Measurements from ENCODE around the gene TMEM63C.

The TMEM63C gene

GRCh38 chr14:77264466-77265186 lies 83.0 kb downstream of the TMEM63C start:
- Histone ChIP-seq H3K4me2 (ENCODE audit: low read length) (no peak overlapping the region), H3K56ac (ENCODE audit: low read length) (no peak overlapping the region), H3K18ac (ENCODE audit: low read length) (no peak overlapping the region), H3K79me2 (ENCODE audit: control insufficient read depth, insufficient read depth, low read length) (no peaks in the 10 kb centered on the region), H3K27ac (ENCODE audit: low read depth, low read length) (no peak overlapping the region), H3K4ac (ENCODE audit: low read depth, low read length) (no peak overlapping the region), H4K5ac (ENCODE audit: low read length) (no peak overlapping the region), H2BK120ac (ENCODE audit: low read depth, low read length) (no peak overlapping the region), H3K27me3 (ENCODE audit: insufficient read depth, low read length, poor library complexity) (no peaks in the 10 kb centered on the region), H3K4me1 (ENCODE audit: control insufficient read depth, low read depth, low read length) (no peaks in the 10 kb centered on the region), H3K9ac (ENCODE audit: low read length) (no peak overlapping the region), H3K36me3 (ENCODE audit: control insufficient read depth, insufficient read depth, low read length) (no peaks in the 10 kb centered on the region), H3K4me3 (ENCODE audit: low read length) (no peak overlapping the region), H3K79me1 (ENCODE audit: low read length) (no peaks in the 10 kb centered on the region), H3K23ac (ENCODE audit: low read length) (no peak overlapping the region), H4K8ac (ENCODE audit: low read depth, low read length) (no peak overlapping the region), H2BK5ac (ENCODE audit: low read length) (no peak overlapping the region), H2BK15ac (replicated peaks; ENCODE audit: low read depth) (no peak overlapping the region), H2AK5ac (ENCODE audit: low read length) (no peak overlapping the region)
- no CpG with 5 or more reads among the region's 16 CpGs for WGBS (ENCODE audit: extremely low coverage, insufficient coverage, low lambda C conversion rate)
- DNase-seq = no peak

- Histone ChIP-seq H4K5ac (ENCODE audit: low read length) (no peak overlapping the region), H3K4me2 (ENCODE audit: low read length) (no peak overlapping the region), H3K4me3 (ENCODE audit: low read length) (no peak overlapping the region), H2BK5ac (ENCODE audit: low read length) (no peak overlapping the region), H3K79me1 (ENCODE audit: low read length) (no peaks in the 10 kb centered on the region), H2BK120ac (ENCODE audit: low read depth, low read length) (no peak overlapping the region), H4K8ac (ENCODE audit: low read depth, low read length) (no peak overlapping the region), H3K36me3 (ENCODE audit: control insufficient read depth, insufficient read depth, low read length) (no peaks in the 10 kb centered on the region), H2BK15ac (replicated peaks; ENCODE audit: low read depth) (no peak overlapping the region), H3K4me1 (ENCODE audit: control insufficient read depth, low read depth, low read length) (no peaks in the 10 kb centered on the region), H3K9ac (ENCODE audit: low read length) (no peak overlapping the region), H3K27ac (ENCODE audit: low read depth, low read length) (no peak overlapping the region), H3K23ac (ENCODE audit: low read length) (no peak overlapping the region), H3K56ac (ENCODE audit: low read length) (no peak overlapping the region), H3K18ac (ENCODE audit: low read length) (no peak overlapping the region), H3K79me2 (ENCODE audit: control insufficient read depth, insufficient read depth, low read length) (no peaks in the 10 kb centered on the region), H2AK5ac (ENCODE audit: low read length) (no peak overlapping the region), H3K4ac (ENCODE audit: low read depth, low read length) (no peak overlapping the region), H3K27me3 (ENCODE audit: insufficient read depth, low read length, poor library complexity) (peaks cover 4% of the 10 kb centered on the region)
- no peak for DNase-seq
- no CpG with 5 or more reads among the region's 2 CpGs for whole genome bisulfite sequencing (ENCODE audit: extremely low coverage, insufficient coverage, low lambda C conversion rate)
Measured at GRCh38 chr14:77265187-77265515, 83.6 kb downstream of the TMEM63C start.

- peaks cover 10% of the 10 kb centered on the region for H3K27me3 ChIP-seq (ENCODE audit: insufficient read depth, low read length, poor library complexity)
- H3K79me2 ChIP-seq (ENCODE audit: control insufficient read depth, insufficient read depth, low read length) = no peaks in the 10 kb centered on the region
- no peak overlapping the region for H4K8ac ChIP-seq (ENCODE audit: low read depth, low read length)
- H3K56ac ChIP-seq (ENCODE audit: low read length) = no peak overlapping the region
- no peak overlapping the region for H2BK15ac ChIP-seq (replicated peaks; ENCODE audit: low read depth)
- no peaks in the 10 kb centered on the region for H3K79me1 ChIP-seq (ENCODE audit: low read length)
- no peak overlapping the region for H3K27ac ChIP-seq (ENCODE audit: low read depth, low read length)
- no peak overlapping the region for H2BK5ac ChIP-seq (ENCODE audit: low read length)
- H3K9ac ChIP-seq (ENCODE audit: low read length) = no peak overlapping the region
- no peak overlapping the region for H2BK120ac ChIP-seq (ENCODE audit: low read depth, low read length)
- DNase-seq = no peak
- no CpG with 5 or more reads among the region's 16 CpGs for WGBS (ENCODE audit: extremely low coverage, insufficient coverage, low lambda C conversion rate)
- H4K5ac ChIP-seq (ENCODE audit: low read length) = no peak overlapping the region
- no peak overlapping the region for H3K4ac ChIP-seq (ENCODE audit: low read depth, low read length)
- H3K36me3 ChIP-seq (ENCODE audit: control insufficient read depth, insufficient read depth, low read length) = no peaks in the 10 kb centered on the region
- H3K23ac ChIP-seq (ENCODE audit: low read length) = no peak overlapping the region
- H3K18ac ChIP-seq (ENCODE audit: low read length) = no peak overlapping the region
- H3K4me2 ChIP-seq (ENCODE audit: low read length) = no peak overlapping the region
- H3K4me3 ChIP-seq (ENCODE audit: low read length) = no peak overlapping the region
- no peaks in the 10 kb centered on the region for H3K4me1 ChIP-seq (ENCODE audit: control insufficient read depth, low read depth, low read length)
- H2AK5ac ChIP-seq (ENCODE audit: low read length) = no peak overlapping the region
Measured at GRCh38 chr14:77265561-77266335, 84.2 kb downstream of the TMEM63C start.

GRCh38 chr14:77266336-77266735 lies 84.7 kb downstream of the TMEM63C start:
- no peak for DNase-seq
- no peak overlapping the region for H3K4me2 ChIP-seq (ENCODE audit: low read length)
- no CpG with 5 or more reads among the region's 8 CpGs for WGBS (ENCODE audit: extremely low coverage, insufficient coverage, low lambda C conversion rate)
- no peak overlapping the region for H2BK5ac ChIP-seq (ENCODE audit: low read length)
- no peaks in the 10 kb centered on the region for H3K36me3 ChIP-seq (ENCODE audit: control insufficient read depth, insufficient read depth, low read length)
- H4K5ac ChIP-seq (ENCODE audit: low read length) = no peak overlapping the region
- H4K8ac ChIP-seq (ENCODE audit: low read depth, low read length) = no peak overlapping the region
- peaks cover 16% of the 10 kb centered on the region for H3K27me3 ChIP-seq (ENCODE audit: insufficient read depth, low read length, poor library complexity)
- H3K4me1 ChIP-seq (ENCODE audit: control insufficient read depth, low read depth, low read length) = no peaks in the 10 kb centered on the region
- no peaks in the 10 kb centered on the region for H3K79me1 ChIP-seq (ENCODE audit: low read length)
- no peak overlapping the region for H3K27ac ChIP-seq (ENCODE audit: low read depth, low read length)
- H3K4ac ChIP-seq (ENCODE audit: low read depth, low read length) = no peak overlapping the region
- H3K56ac ChIP-seq (ENCODE audit: low read length) = no peak overlapping the region
- no peaks in the 10 kb centered on the region for H3K79me2 ChIP-seq (ENCODE audit: control insufficient read depth, insufficient read depth, low read length)
- H3K23ac ChIP-seq (ENCODE audit: low read length) = no peak overlapping the region
- H2BK15ac ChIP-seq (replicated peaks; ENCODE audit: low read depth) = no peak overlapping the region
- no peak overlapping the region for H3K18ac ChIP-seq (ENCODE audit: low read length)
- H3K4me3 ChIP-seq (ENCODE audit: low read length) = no peak overlapping the region
- H3K9ac ChIP-seq (ENCODE audit: low read length) = no peak overlapping the region
- no peak overlapping the region for H2BK120ac ChIP-seq (ENCODE audit: low read depth, low read length)
- no peak overlapping the region for H2AK5ac ChIP-seq (ENCODE audit: low read length)

- Histone ChIP-seq H3K27ac (ENCODE audit: low read depth, low read length) (no peak overlapping the region), H3K79me2 (ENCODE audit: control insufficient read depth, insufficient read depth, low read length) (no peaks in the 10 kb centered on the region), H3K36me3 (ENCODE audit: control insufficient read depth, insufficient read depth, low read length) (no peaks in the 10 kb centered on the region), H3K9ac (ENCODE audit: low read length) (no peak overlapping the region), H3K4me2 (ENCODE audit: low read length) (no peak overlapping the region), H2BK15ac (replicated peaks; ENCODE audit: low read depth) (no peak overlapping the region), H3K27me3 (ENCODE audit: insufficient read depth, low read length, poor library complexity) (peaks cover 18% of the 10 kb centered on the region), H3K18ac (ENCODE audit: low read length) (no peak overlapping the region), H3K56ac (ENCODE audit: low read length) (no peak overlapping the region), H3K4ac (ENCODE audit: low read depth, low read length) (no peak overlapping the region), H3K4me3 (ENCODE audit: low read length) (no peak overlapping the region), H2BK120ac (ENCODE audit: low read depth, low read length) (no peak overlapping the region), H3K4me1 (ENCODE audit: control insufficient read depth, low read depth, low read length) (no peaks in the 10 kb centered on the region), H2AK5ac (ENCODE audit: low read length) (no peak overlapping the region), H4K8ac (ENCODE audit: low read depth, low read length) (no peak overlapping the region), H3K23ac (ENCODE audit: low read length) (no peak overlapping the region), H4K5ac (ENCODE audit: low read length) (no peak overlapping the region), H2BK5ac (ENCODE audit: low read length) (no peak overlapping the region), H3K79me1 (ENCODE audit: low read length) (no peaks in the 10 kb centered on the region)
- DNase-seq = no peak
- no CpG with 5 or more reads among the region's 5 CpGs for WGBS (ENCODE audit: extremely low coverage, insufficient coverage, low lambda C conversion rate)
Measured at GRCh38 chr14:77267937-77268699, 86.5 kb downstream of the TMEM63C start.
